ENCODE results near the gene SEMA7A.
"Not testable (repeated sequence)": the region's sequence is repeated elsewhere in the genome, so short reads cannot be mapped to it uniquely, and the experiment has no call there.

SEMA7A gene

DNA sequence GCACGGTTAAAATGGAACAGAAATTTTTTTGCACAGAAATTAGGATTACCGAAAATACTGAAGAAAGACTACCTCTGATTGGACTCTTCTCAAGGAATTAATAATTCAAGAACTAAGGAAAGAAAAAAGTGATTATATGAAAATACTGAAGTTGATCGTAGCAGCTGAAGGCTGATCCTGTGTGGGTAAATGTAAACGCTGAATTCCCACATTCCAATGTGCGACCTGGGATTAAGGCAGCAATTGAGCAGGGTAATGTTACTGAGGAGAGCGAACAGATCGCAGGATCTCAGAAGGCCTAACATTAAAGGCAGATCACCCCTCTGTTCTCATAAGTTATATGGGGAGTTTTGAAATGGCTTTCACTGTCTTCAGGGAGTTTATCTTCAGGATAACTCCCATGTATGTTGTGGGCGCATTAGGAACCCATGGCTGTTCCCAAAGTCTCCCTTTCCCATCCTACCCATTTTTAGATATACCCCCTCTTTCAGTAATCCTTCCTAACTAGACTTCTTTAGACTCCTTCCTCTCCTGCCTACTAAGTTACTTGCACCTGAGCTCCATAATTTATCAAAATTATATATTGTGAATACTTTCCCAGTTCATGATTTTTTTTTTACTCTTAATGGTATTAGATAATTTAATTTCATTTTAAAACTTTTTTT, 28.2 kb upstream of the SEMA7A start:
- H3K4me3 ChIP-seq (ENCODE audit: insufficient read depth, low read length, poor library complexity, severe bottlenecking), result peak overlapping the region; percentile 97
- no peaks in the 10 kb centered on the region for H3K27me3 ChIP-seq (ENCODE audit: low read length)
- H3K9me3 ChIP-seq (ENCODE audit: insufficient read depth, low read length), result no peaks in the 10 kb centered on the region
- peaks cover 12% of the 10 kb centered on the region for H3K36me3 ChIP-seq (ENCODE audit: low read length)
- H3K9me2 ChIP-seq (replicated peaks; ENCODE audit: insufficient read depth, low read length), result no peaks in the 10 kb centered on the region
- no peak for TF ChIP-seq EZH2phosphoT487 (conservative IDR thresholded peaks at IDR 0.05; ENCODE audit: low read length)
- TF ChIP-seq, protein P1, sequence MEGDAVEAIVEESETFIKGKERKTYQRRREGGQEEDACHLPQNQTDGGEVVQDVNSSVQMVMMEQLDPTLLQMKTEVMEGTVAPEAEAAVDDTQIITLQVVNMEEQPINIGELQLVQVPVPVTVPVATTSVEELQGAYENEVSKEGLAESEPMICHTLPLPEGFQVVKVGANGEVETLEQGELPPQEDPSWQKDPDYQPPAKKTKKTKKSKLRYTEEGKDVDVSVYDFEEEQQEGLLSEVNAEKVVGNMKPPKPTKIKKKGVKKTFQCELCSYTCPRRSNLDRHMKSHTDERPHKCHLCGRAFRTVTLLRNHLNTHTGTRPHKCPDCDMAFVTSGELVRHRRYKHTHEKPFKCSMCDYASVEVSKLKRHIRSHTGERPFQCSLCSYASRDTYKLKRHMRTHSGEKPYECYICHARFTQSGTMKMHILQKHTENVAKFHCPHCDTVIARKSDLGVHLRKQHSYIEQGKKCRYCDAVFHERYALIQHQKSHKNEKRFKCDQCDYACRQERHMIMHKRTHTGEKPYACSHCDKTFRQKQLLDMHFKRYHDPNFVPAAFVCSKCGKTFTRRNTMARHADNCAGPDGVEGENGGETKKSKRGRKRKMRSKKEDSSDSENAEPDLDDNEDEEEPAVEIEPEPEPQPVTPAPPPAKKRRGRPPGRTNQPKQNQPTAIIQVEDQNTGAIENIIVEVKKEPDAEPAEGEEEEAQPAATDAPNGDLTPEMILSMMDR (IDR thresholded peaks at IDR 0.05; ENCODE audit: insufficient read depth, low read length, poor library complexity, severe bottlenecking), result no peak
- no peaks in the 10 kb centered on the region for H3F3A ChIP-seq (ENCODE audit: insufficient read depth)
- no peaks in the 10 kb centered on the region for H4K20me1 ChIP-seq (ENCODE audit: low read depth, low read length)
- peak overlapping the region; percentile 100 for H3K4me2 ChIP-seq (ENCODE audit: low read depth, low read length, poor library complexity, severe bottlenecking)
- H2AFZ ChIP-seq (ENCODE audit: low read depth, low read length, severe bottlenecking), result peak overlapping the region; percentile 99
- peaks cover 6% of the 10 kb centered on the region; the same call in 1 of the 2 replicates for H3K79me2 ChIP-seq (ENCODE audit: insufficient read depth, low read length)
- H3K27ac ChIP-seq (ENCODE audit: low read depth, low read length), result peak overlapping the region; percentile 41; the same call in 1 of the 2 replicates
- H3K9ac ChIP-seq (ENCODE audit: low read length), result peak overlapping the region; percentile 88

DNA sequence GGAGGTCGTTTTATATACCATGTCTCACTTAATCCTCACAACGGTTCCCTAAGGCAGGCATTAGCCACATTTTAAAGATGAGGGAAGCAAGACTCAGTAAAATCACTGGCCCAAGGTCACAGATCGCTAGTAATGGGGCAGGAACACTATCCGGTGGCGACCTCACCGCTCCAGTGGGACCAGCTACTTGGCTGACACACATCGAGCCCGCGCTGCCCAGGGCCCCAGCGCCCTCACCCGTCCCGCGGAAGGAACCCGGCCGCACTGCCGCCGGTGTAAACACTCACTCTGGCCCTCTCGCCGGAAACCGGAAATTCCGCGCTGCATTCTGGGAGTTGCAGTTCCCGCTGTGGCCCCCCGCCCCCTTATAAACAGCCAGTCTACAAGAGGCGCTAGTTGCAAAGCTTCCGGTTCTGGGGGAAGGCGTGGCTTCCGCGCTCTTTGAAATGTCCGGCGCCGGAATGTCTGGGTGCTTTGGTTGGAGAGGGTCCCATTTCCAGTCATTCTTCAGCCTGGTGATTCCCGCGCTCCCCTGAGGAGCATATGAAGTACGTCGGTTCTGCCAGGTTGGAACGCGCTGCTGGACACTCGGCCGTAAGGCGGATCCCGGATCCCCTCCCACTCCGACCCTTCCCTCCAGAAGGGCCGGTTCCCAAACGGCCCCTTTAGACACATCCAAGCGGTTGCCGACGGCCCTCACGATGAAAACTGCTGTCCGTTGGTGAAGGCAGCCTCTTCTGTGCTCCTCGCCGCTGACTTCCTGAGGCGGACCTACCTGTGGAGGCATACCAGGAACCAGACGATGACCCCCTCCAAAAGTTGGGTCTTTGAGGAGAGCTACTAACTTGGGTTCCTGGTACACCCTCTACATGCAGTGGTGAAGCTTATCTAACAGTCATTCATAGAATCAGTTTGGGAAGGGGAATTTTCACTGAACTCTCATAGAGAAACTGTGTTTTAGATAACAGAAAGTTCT, 27.4 kb upstream of the SEMA7A start, which contains the start of gene UBL7:
Gene UBL7 (minus strand): TSS at position 290 of the 976 bp plus-strand sequence. CDS start 2,293 bp downstream, outside the sequence.
- H3K9me2 ChIP-seq (replicated peaks; ENCODE audit: insufficient read depth, low read length), result no peaks in the 10 kb centered on the region
- peaks cover 12% of the 10 kb centered on the region for H3K36me3 ChIP-seq (ENCODE audit: low read length)
- H3K9ac ChIP-seq (ENCODE audit: low read length), result peak within 1 kb of the TSS; percentile 88
- H3K27ac ChIP-seq (ENCODE audit: low read depth, low read length), result peak within 1 kb of the TSS; percentile 42
- peak within 1 kb of the TSS; percentile 100 for H3K4me2 ChIP-seq (ENCODE audit: low read depth, low read length, poor library complexity, severe bottlenecking)
- no peaks in the 10 kb centered on the region for H3K27me3 ChIP-seq (ENCODE audit: low read length)
- H3K9me3 ChIP-seq (ENCODE audit: insufficient read depth, low read length), result no peaks in the 10 kb centered on the region
- TF ChIP-seq, protein P1 (IDR thresholded peaks at IDR 0.05; ENCODE audit: insufficient read depth, low read length, poor library complexity, severe bottlenecking), result no peak
- no peak for TF ChIP-seq EZH2phosphoT487 (conservative IDR thresholded peaks at IDR 0.05; ENCODE audit: low read length)
- peak within 1 kb of the TSS; percentile 97 for H3K4me3 ChIP-seq (ENCODE audit: insufficient read depth, low read length, poor library complexity, severe bottlenecking)
- peaks cover 6% of the 10 kb centered on the region; the same call in 1 of the 2 replicates for H3K79me2 ChIP-seq (ENCODE audit: insufficient read depth, low read length)
- H4K20me1 ChIP-seq (ENCODE audit: low read depth, low read length), result no peaks in the 10 kb centered on the region
- H2AFZ ChIP-seq (ENCODE audit: low read depth, low read length, severe bottlenecking), result peak within 1 kb of the TSS; percentile 99
- H3F3A ChIP-seq (ENCODE audit: insufficient read depth), result no peaks in the 10 kb centered on the region

DNA sequence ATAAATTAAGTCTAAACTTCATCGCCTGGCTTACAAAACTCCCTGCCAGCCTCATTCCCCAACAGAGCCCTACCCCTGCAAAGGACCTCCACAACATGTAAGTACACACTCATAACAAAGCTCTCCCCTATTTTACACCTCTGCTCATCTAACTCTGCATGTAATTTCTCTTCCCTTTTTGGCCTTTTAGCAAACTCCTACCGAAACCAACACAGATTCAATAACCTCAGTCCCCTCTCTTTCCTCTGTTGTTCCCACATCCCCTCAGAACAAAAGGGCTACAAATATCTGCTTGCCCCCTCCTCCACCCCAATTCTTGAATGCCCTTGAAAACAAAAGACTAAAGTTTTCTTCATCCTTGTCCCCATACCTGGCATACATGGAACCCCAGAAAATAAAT, 26.5 kb upstream of the SEMA7A start:
- Histone ChIP-seq H3K36me3 (ENCODE audit: low read length) (peaks cover 10% of the 10 kb centered on the region), H3K9me2 (replicated peaks; ENCODE audit: insufficient read depth, low read length) (no peaks in the 10 kb centered on the region), H3K4me3 (ENCODE audit: insufficient read depth, low read length, poor library complexity, severe bottlenecking) (peak overlapping the region; percentile 97), H4K20me1 (ENCODE audit: low read depth, low read length) (no peaks in the 10 kb centered on the region), H3K79me2 (ENCODE audit: insufficient read depth, low read length) (peaks cover 6% of the 10 kb centered on the region; the same call in 1 of the 2 replicates), H3K27me3 (ENCODE audit: low read length) (no peaks in the 10 kb centered on the region), H3K4me2 (ENCODE audit: low read depth, low read length, poor library complexity, severe bottlenecking) (peak overlapping the region; percentile 100), H2AFZ (ENCODE audit: low read depth, low read length, severe bottlenecking) (peak overlapping the region; percentile 86), H3F3A (ENCODE audit: insufficient read depth) (no peaks in the 10 kb centered on the region), H3K9ac (ENCODE audit: low read length) (peak overlapping the region; percentile 88), H3K27ac (ENCODE audit: low read depth, low read length) (peak overlapping the region; percentile 42), H3K9me3 (ENCODE audit: insufficient read depth, low read length) (no peaks in the 10 kb centered on the region)
- TF ChIP-seq, protein P1 (IDR thresholded peaks at IDR 0.05; ENCODE audit: insufficient read depth, low read length, poor library complexity, severe bottlenecking), result no peak
- TF ChIP-seq EZH2phosphoT487 (conservative IDR thresholded peaks at IDR 0.05; ENCODE audit: low read length), result no peak

DNA sequence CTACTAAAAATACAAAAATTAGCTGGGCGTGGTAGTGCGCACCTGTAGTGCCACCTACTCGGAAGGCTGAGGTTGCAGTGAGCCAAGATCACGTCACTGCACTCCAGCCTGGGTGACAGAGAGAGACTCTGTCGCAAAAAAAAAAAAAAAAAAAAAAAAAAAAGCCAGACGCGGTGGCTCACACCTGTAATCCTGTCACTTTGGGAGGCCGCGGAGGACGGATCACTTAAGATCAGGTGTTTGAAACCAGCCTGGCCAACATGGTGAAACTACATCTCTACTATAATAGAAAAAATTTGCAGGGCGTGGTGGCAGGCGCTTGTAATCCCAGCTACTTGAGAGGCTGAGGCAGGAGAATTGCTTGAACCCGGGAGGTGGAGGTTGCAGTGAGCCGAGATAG, 26.0 kb upstream of the SEMA7A start:
- not testable (repeated sequence) for H3K27ac ChIP-seq (ENCODE audit: low read depth, low read length); H4K20me1 ChIP-seq (ENCODE audit: low read depth, low read length); H3F3A ChIP-seq (ENCODE audit: insufficient read depth); H3K9me3 ChIP-seq (ENCODE audit: insufficient read depth, low read length); H3K27me3 ChIP-seq (ENCODE audit: low read length); H3K79me2 ChIP-seq (ENCODE audit: insufficient read depth, low read length); H3K36me3 ChIP-seq (ENCODE audit: low read length); H3K9me2 ChIP-seq (replicated peaks; ENCODE audit: insufficient read depth, low read length); H2AFZ ChIP-seq (ENCODE audit: low read depth, low read length, severe bottlenecking)
- peak overlapping the region; percentile 100 for H3K4me2 ChIP-seq (ENCODE audit: low read depth, low read length, poor library complexity, severe bottlenecking)
- H3K4me3 ChIP-seq (ENCODE audit: insufficient read depth, low read length, poor library complexity, severe bottlenecking), result peak overlapping the region; percentile 97
- H3K9ac ChIP-seq (ENCODE audit: low read length), result peak overlapping the region; percentile 88
